Activated CD8-positive, alpha-beta memory T cell treated with anti-CD3 and anti-CD28 coated beads for 36 hours (primary cell): ENCODE results near the gene RAB11FIP4. TPM values are rescaled to one million over a fixed set of nuclear protein-coding genes. Genes with fewer than 3 reads are reported as not detected.

ENCODE experiments used
- CTCF ChIA-PET: fragments of 350-600 bp; sonication (Branson Sonifier 250); formaldehyde crosslinking; loops from one replicate; lab custom pipeline; 2021; ENCODE audit warnings: antibody characterized with exemption; lab: Charles Lee
- POLR2A ChIA-PET: fragments of 350-600 bp; sonication (Branson Sonifier 250); formaldehyde crosslinking; loops from one replicate; lab custom pipeline; 2021; ENCODE audit warnings: antibody characterized with exemption; lab: Charles Lee
- total RNA-seq, 2 experiments: library from RNA; stranded (reverse); gene quantifications; one replicate each; pipeline ENCODE4 v1.2.3, GENCODE V29; 2021

Gene RAB11FIP4
- total RNA-seq, 2 experiments from 2014 or later, result 14.8 to 17.8 TPM

DNA sequence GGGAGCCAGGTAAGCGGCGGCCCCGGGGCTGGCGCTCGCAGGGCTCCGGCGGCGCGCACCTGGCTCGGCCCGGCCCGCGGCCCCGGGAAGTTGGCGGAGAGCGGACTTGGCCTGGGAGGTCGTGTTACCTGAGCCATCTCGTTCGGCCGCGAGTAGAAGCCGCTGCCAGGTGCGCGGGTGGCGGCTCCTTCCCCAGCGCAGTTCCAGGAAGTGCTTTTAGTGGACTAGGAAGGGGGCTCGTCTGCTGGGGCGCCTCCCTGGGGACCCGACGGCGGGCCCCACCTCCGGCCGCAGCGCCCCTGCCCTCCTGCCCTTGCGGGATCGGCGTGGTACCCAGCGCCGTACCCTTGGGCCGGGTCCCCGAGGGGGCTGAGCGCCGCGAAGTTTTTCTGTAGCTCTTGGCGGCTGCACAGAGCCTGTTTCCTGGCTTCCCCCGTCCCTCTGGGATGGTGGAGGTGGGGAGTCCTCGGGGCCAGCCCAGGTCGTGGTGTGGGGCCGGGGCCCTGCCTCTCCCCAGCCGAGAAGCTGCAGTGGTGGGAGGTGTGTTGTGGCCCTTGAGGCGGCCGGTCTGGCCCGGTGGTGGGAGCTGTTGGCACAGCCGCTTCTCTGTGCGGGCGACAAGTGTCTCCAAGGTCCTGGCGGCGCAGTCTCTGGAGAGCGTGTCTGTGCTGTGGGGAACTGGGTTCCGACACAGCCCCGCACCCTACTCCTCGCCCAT is 96.9 kb downstream of the RAB11FIP4 start:
- CTCF ChIA-PET, result interaction anchor here (0.9 to 1.4 kb wide), 5 partner anchors 8 to 23 kb away, joined by 3 to 8 read pairs (median 5); no protein-coding TSS in a partner anchor
- POLR2A ChIA-PET, result interaction anchor here (0.8 to 4.2 kb wide), 3 partner anchors 17 to 36 kb away, joined by 3 to 38 read pairs (median 6); no protein-coding TSS in a partner anchor

DNA sequence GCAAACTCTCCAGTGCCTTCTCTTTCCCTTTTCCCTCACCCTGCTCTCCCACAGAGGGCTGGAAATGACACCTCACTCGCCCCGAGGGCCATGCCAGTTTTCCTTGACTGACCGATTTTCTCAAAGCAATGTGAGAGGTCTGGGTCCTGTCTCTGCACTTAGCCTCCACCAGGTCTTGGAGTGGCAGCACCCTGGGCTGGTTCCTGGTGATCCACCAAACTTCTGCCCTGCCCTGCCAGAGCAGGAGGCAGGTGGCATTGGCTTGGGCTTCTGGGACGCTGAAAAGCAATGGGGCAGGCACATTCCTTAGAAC is 97.5 kb downstream of the RAB11FIP4 start:
- ChIA-PET CTCF (interaction anchor here (1.0 kb wide), 1 partner anchor 8 kb away, joined by 3 read pairs; no protein-coding TSS in a partner anchor), POLR2A (interaction anchor here (4.2 kb wide), 1 partner anchor 21 kb away, joined by 38 read pairs; no protein-coding TSS in a partner anchor)

DNA sequence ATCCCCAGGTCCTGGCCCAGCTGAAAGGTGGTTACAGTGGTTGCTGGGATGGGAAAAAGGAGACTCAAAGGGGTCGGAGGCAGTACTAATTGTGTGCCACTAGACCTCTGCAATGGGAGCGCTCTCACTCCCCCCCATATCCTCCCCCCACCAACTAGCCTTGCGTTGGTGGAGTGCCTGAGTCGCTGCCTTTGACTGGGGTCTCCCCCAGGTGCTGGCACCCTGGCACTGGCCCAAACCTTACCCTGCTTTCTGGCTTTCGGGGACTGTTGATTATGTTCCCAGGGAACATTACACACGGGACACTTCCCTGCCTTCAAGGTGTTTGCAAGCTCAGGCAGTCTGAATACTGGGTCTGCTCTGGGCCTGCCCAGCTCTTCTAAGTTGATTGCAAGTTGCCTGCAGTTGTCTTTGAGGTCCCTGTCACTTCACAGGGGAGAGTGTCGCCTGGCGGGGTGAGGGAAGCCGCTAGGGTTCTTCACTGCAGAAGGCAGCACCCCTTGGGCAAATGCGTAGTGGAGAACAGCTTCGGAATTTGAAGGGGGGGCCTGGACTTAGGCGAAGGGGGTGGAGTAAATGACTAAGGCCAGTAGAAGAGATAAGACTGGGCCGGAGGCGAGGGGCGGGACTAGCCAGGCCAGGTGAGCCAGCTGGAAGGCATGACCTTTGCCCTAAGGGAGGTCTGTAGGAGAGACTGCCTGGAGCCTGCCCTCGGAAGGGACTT is 98.0 kb downstream of the RAB11FIP4 start:
- ChIA-PET POLR2A (interaction anchor here (4.2 kb wide), 1 partner anchor 20 kb away, joined by 38 read pairs; no protein-coding TSS in a partner anchor), CTCF (interaction anchor here (1.0 kb wide), 1 partner anchor 9 kb away, joined by 3 read pairs; no protein-coding TSS in a partner anchor)

DNA sequence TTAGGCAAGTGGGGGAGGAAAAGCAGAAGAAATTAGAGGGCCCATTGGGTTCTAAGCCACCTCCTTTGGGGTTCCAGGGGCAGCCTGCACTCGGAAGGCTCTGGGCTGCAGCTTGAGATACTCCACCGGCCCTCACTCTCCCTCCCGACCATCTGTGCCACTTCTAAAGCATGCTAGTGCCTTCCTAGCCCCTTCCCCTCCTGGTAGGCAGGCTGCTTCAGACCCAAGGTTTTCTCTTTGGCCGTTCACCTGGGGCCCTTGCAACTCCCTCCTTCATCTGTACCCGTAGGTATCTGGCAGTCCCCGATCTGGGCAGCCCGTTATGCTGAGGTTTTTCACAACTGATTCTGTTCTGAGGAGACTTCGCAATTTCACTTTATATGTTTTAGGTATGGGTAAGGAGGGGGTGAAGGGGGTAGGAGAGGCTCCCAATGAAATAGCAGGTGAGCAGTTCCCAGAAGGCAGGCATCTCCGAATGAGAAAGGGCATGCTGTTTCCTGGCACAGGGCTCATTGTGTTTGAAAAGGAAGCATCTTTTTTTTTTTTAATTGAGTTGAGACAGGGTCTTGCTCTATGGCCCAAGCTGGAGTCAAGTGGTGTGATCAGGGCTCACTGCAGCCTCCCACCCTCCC is 98.7 kb downstream of the RAB11FIP4 start:
- ChIA-PET POLR2A (interaction anchor here (5.4 kb wide), 1 partner anchor 19 kb away, joined by 44 read pairs; no protein-coding TSS in a partner anchor), CTCF (no interaction called here)

DNA sequence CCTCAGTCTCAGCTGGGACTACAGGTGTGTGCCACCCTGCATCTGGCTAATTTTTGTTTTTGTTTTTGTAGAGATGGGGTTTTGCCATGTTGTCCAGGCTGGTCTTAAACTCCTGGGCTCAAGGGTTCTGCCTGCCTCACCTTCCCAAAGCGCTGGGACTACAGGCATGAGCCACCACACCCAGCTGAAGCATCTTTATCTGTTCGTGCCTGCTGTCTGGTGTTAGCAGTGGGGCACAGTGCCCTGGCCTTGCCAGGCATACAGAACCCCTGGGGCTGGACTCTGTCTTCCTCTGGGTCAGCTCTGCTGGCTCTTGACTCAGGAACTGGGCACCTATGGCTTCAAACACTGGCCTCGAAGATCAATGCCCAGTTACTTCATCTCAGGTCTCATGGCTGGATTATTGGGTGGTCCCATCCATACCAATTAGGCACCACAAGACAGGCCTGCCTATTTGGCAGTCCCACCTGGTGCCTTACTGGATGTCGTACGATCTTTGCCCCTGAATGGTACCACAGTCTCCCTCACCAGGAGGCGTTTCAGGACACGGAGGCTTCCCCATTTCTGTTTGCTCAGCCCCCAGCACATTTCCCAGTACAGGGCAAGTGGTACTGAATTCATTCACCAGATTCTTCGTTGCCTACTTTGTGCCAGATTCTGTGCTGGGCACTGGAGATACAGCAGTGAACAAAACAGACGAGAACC is 99.3 kb downstream of the RAB11FIP4 start:
- CTCF ChIA-PET, result interaction anchor here (1.2 kb wide), 2 partner anchors 18 to 54 kb away, joined by 3 to 4 read pairs; no protein-coding TSS in a partner anchor

DNA sequence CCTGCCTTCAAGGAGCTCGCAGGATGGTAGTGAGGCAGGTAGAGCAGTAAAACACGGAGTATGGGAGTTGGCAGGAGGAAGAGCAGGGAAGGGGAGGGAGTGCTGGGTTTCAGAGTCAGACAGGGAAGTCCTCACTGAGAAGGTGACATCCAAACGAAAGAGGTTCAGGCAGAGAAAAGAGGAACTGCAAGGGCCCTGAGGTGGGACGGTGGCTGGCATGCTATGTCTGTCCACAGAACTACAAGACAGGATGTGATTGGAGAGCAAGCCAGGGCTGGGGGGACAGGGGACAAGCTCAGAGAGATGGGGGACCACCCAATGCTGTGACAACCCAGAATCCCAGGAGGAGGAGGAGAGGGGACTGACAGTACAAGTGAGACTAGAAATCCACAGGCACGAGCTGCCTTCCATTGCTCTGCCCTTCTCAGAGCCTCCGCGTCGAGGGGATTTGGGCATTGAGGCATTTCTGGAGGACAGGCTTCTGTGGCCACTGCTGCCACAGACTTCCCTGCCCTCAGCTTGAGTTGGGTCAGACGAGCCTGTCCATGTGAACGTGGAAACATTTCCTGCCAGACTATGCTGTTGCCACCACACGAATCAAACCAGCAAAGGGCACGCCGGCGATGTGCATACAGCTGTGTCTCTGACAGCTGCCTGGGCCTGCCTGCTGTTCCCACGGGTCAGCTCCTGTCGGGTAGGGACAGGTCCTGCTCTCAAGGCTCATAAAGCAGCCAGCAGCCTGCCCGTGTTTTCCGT is 100.1 kb downstream of the RAB11FIP4 start:
- ChIA-PET CTCF (interaction anchor here (0.5 to 1.2 kb wide), 3 partner anchors 17 to 164 kb away, joined by 3 to 4 read pairs (median 3); no protein-coding TSS in a partner anchor), POLR2A (interaction anchor here (0.6 to 5.4 kb wide), 2 partner anchors 18 to 940 kb away, joined by 3 to 44 read pairs; no protein-coding TSS in a partner anchor)

More for the DNA sequence above, 99.3 kb downstream of the RAB11FIP4 start:
- POLR2A ChIA-PET, result interaction anchor here (5.4 kb wide), 1 partner anchor 19 kb away, joined by 44 read pairs; no protein-coding TSS in a partner anchor

DNA sequence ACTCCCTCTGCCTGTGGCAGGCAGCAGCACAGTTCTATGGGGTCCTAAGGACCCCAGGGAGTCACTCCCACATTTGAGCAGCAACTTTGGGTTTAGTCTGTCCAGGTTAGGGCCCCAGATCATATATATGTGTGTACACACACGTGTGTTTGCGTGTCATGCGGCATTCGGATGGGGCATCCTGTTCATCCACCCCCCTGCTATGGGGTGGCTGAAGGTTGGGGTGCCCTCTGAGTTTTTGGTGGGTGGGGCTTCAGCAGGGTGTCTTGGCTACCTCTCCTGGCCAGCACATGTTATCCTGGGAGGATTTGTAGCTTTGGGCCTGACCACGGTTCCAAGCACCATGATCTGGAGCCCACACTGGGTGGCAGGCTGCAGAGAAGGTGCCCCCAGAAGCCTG is 100.7 kb downstream of the RAB11FIP4 start:
- CTCF ChIA-PET, result interaction anchor here (0.5 to 1.7 kb wide), 2 partner anchors 17 to 115 kb away, joined by 3 to 13 read pairs; no protein-coding TSS in a partner anchor
- POLR2A ChIA-PET, result interaction anchor here (0.6 to 5.4 kb wide), 4 partner anchors 13 to 939 kb away, joined by 3 to 44 read pairs (median 4); no protein-coding TSS in a partner anchor

DNA sequence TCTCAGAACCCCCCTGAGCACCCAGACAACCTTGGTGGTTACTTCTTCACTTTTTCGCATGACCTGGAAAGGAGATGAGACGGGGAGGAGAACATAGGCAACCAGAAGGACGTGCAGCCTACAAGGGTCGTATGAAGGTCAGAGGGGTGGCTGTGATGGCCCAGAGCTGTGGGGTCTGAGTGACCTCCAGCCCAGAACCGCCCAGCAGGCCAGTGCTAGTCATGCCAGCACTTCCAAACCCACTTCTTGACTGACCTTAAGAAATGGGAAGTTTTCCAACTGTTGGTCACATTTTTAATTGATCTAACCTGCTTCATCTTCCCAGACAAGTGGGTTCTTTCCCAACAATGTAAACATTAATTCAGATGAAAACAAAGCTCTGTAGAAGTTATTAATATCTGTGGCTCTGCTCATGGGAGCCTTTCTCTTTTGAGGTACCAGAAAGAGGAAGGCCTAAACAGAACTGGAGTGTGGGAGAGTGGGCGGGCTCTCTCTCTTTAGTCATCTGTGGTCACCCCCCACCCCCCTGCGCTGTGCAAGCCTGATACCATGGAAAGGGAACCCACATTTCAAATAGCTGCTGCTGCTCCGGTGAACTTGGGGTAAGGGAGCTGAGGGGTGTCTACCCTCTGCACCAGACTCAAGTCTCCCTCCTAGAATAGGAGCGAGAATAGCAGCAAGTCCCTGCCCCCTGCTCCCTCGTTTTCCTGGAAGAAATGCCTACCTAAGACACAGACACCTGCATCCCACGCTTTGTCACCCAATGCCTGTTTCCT is 101.6 kb downstream of the RAB11FIP4 start:
- ChIA-PET POLR2A (interaction anchor here (0.6 to 5.4 kb wide), 5 partner anchors 13 to 635 kb away, joined by 3 to 44 read pairs (median 4); no protein-coding TSS in a partner anchor), CTCF (interaction anchor here (0.5 to 1.7 kb wide), 3 partner anchors 16 to 367 kb away, joined by 3 to 13 read pairs (median 3); no protein-coding TSS in a partner anchor)

DNA sequence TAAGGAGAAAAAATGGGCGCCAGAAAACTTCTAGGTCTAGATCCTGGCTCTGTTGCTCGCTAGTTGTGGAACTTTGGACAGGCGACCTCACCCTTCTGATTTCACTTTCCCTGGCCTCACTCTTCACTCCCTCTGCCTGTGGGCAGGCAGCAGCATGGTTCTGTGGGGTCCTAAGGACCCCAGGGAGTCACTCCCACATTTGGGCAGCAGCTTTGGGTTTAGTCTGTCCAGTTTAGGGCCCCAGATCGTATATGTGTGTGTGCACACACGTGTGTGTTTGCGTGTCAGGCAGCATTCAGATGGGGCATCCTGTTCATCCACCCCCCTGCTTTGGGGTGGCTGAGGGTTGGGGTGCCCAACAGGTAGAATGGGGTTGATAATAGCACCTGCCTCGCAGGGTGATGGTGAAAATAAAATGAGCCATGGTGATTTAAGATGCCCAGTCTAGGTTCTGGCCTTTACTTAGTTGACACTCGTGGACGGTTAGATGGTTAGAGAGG is 102.2 kb downstream of the RAB11FIP4 start:
- CTCF ChIA-PET, result interaction anchor here (0.6 to 1.7 kb wide), 4 partner anchors 16 to 367 kb away, joined by 3 to 13 read pairs (median 6); no protein-coding TSS in a partner anchor
- POLR2A ChIA-PET, result interaction anchor here (0.6 to 5.4 kb wide), 7 partner anchors 12 to 635 kb away, joined by 3 to 44 read pairs (median 6); no protein-coding TSS in a partner anchor

DNA sequence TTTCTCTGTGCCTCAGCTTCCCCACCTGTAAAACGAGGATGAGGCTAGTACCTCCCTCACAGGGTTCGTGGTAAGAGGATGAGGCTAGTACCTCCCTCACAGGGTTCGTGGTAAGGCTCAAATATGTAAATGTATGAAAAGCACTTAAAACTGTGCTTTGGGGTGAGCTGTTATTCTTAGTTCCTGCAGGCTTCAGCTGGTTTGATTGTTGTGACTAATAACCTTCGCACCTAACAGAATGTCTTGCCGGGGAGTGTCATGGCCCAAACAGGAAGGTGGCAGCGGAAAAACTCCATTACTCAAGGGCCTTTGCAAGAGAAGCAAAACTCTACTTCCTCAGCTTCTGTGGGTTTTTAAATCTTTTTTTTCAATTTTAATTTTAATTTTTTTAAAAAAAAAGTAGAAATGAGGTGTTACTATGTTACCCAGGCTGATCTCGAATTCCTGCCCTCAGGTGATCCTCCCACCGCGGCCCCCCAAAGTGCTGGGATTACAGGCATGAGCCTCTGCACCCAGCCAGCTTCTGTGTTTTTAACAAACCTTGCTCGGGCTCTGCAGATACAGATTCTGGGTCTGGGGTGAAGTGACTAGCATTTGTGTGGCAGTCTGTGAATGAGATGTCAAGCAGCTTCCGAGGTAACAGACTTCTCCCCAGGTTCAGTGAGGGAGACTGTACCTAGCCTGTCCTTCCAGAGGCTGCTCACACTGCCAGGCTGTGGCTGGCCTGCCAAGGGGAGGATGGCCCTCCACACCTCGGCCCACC is 103.0 kb downstream of the RAB11FIP4 start:
- POLR2A ChIA-PET, result interaction anchor here (1.0 to 5.4 kb wide), 3 partner anchors 11 to 55 kb away, joined by 7 to 44 read pairs (median 7); no protein-coding TSS in a partner anchor
- CTCF ChIA-PET, result interaction anchor here (1.1 to 1.7 kb wide), 2 partner anchors 15 to 23 kb away, joined by 3 to 10 read pairs; no protein-coding TSS in a partner anchor

DNA sequence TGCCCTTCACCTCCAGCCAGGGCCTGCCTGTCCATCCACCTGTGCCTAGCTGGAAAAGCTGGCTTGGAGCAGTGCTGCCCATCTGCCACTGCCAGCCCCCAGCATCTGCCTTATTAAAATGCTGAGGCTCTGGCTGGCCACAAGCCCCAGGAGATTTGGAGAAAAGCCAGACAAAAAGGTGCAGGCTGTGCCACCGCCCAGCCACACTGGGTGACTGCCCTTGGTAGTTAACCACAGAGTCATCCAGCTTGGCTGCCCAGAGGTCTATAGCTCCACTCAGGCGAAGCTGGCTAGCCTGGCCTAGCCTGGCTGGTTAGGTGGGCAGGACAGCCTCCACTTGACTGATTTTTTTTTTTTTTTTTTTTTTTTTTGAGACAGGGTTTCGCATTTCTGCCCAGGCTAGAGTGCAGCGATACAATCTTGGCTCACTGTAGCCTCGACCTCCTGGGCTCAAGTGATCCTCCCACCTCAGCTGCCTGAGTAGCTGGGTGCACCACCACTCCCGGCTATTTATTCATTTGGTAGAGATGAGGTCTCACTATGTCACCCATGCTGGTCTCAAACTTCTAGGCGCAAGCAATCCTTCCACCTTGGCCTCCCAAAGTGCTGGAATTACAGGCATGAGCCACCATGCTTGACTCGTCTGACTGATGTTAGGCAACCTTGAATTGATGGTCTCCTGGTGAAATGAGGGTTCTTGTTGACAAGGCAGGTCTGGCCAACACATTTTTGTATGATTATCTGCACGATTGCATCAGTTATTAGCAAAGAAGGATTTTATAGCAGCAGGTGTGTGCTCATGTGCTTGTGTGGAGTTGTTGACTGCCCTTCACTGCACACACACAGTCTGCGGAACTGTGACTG is 103.8 kb downstream of the RAB11FIP4 start:
- CTCF ChIA-PET, result interaction anchor here (1.0 to 1.7 kb wide), 3 partner anchors 13 to 23 kb away, joined by 3 to 10 read pairs (median 3); no protein-coding TSS in a partner anchor
- POLR2A ChIA-PET, result interaction anchor here (1.6 to 5.4 kb wide), 2 partner anchors 11 to 14 kb away, joined by 7 to 44 read pairs; no protein-coding TSS in a partner anchor

DNA sequence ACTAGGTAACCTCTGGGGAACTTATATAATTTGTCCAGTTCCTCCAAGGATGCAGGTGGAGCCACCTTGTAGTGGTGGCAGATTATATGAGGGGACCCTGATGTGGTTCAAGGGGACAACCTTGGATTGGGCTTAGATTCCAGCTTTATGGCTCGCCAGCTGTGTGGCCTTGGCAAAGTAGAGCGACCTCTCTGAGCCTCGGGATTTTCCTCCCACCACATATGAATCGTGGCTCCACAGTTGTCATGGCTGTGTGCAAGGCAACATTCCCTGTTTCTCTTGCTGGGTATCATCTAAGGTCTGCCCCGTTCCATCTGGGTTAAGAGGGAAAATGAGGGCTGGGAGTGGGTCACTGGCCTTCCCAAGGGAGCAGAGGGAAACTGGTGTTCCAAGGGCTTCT is 104.6 kb downstream of the RAB11FIP4 start:
- ChIA-PET CTCF (interaction anchor here (1.0 kb wide), 1 partner anchor 12 kb away, joined by 3 read pairs; no protein-coding TSS in a partner anchor), POLR2A (no interaction called here)

DNA sequence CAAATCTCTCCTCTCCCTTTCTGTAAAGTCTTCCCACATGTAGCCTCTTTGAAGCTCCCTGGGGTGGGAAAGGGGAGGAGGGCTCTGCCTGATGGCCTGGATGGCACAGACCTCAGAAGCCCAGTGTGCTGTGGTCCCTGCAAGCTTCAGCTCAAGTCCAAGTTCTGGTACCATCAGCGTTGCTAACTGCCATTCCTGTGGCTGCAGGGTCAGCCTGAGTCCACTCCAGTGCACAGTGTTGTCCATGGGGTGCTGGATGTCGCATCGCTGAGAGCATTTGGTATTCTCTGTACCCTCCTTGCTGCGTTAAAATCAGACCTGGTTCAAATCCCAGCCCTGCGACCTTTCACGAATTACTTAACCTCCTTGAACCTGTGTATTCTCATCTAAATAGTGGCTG is 105.1 kb downstream of the RAB11FIP4 start:
- ChIA-PET CTCF (interaction anchor here (1.0 kb wide), 1 partner anchor 12 kb away, joined by 3 read pairs; no protein-coding TSS in a partner anchor), POLR2A (no interaction called here)

DNA sequence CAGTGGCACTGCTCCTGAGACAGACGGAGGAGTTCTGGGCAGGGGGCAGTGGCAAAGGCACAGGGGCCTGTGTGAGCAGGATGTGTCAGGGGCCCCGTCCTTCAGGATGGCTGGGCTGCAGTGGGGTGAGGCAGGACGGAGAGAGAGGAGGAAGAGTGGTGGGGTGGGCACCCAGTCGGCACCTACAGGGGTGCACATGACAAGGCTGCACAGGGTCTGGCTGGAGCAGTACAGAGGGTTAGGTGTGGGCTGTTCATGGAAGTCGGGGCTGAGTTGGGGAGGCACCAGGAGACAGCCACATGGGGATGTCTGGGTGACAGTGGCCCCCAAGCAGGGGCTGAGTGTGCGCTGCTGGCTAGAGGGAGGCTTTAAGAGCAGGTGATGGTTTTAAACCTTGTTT is 106.0 kb downstream of the RAB11FIP4 start:
- CTCF ChIA-PET, result interaction anchor here (2.3 kb wide), 1 partner anchor 11 kb away, joined by 6 read pairs; no protein-coding TSS in a partner anchor

More for the DNA sequence above, 106.0 kb downstream of the RAB11FIP4 start:
- POLR2A ChIA-PET, result interaction anchor here (1.8 kb wide), 1 partner anchor 12 kb away, joined by 18 read pairs; no protein-coding TSS in a partner anchor
